Gastroesophageal sphincter (tissue), 3 donors: ENCODE results near the gene PER2.

Experiments
- EP300 ChIP-seq: sonication (generic); formaldehyde crosslinking; IDR thresholded peaks from one replicate; pipeline ENCODE4 v1.6.1; 2017; ENCODE audit warnings: antibody characterized with exemption, mild to moderate bottlenecking
- POLR2A ChIP-seq, 2 donors: fragments of 450-650 bp; IDR thresholded peaks; one replicate each; pipeline ENCODE4 v1.6.1; 2017; ENCODE audit warnings: antibody characterized with exemption in 2 of 2, mild to moderate bottlenecking in 2 of 2, moderate library complexity in 1 of 2
- TF ChIP-seq, protein P1 (sequence below), 4 experiments: fragments of 200-600 bp in 2 of 4; fragments of 450-650 bp in 2 of 4; sonication (generic) in 1 of 4; IDR thresholded peaks; one replicate each; pipeline ENCODE4 v1.5.1; 2017 to 2019; ENCODE audit warnings: antibody characterized with exemption in 4 of 4, mild to moderate bottlenecking in 2 of 4, moderate library complexity in 2 of 4

DNA sequence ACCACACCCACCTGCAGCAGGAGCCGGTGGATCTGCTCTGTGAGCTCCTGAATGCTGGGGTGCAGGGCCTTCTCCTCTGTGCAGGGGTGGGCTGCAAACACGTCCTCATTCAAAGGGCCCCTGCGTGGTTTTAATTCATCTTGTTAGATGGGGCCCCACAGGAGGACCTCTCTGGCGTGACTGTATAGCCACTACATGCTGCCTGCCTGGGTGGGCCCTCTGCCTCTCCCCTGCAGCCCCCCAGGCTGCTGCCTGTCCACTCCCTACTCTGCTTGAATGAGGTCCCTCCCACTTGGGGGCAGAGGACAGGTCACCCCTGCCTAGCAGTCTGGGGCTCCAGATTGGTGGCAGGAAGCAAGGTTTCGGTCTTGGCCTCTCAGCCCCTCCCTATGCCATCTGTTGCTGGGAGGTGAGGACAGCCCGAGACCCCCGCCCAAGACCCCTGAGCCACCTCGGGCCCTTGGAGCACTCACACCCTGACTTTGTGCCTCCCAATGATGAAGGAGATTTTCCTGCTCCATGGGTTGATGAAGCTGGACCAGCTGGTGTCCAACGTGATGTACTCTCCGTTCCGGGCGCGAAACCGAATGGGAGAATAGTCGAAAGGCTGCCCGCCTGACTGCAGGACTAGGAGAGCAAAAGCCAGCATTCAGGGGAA lies 26.6 kb downstream of the PER2 start:
- TF ChIP-seq, protein P1, sequence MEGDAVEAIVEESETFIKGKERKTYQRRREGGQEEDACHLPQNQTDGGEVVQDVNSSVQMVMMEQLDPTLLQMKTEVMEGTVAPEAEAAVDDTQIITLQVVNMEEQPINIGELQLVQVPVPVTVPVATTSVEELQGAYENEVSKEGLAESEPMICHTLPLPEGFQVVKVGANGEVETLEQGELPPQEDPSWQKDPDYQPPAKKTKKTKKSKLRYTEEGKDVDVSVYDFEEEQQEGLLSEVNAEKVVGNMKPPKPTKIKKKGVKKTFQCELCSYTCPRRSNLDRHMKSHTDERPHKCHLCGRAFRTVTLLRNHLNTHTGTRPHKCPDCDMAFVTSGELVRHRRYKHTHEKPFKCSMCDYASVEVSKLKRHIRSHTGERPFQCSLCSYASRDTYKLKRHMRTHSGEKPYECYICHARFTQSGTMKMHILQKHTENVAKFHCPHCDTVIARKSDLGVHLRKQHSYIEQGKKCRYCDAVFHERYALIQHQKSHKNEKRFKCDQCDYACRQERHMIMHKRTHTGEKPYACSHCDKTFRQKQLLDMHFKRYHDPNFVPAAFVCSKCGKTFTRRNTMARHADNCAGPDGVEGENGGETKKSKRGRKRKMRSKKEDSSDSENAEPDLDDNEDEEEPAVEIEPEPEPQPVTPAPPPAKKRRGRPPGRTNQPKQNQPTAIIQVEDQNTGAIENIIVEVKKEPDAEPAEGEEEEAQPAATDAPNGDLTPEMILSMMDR (IDR thresholded peaks at IDR 0.05) = no peak
- TF ChIP-seq POLR2A (IDR thresholded peaks at IDR 0.05) = no peak
- no peak for TF ChIP-seq EP300
